Stimulated activated CD4-positive, alpha-beta T cell treated with anti-CD3 and anti-CD28 coated beads, Interleukin-2, amount 100 ng/mL, for 48 hours (primary cell): ENCODE data around the gene GLIS1.

ENCODE experiments used
- DNase-seq, 2 donors: peaks; one replicate each; pipeline ENCODE4 v3.0.0-alpha.2; 2020

GLIS1 gene

GRCh38 chr1:53735261-53735660 lies 3.7 kb downstream of the GLIS1 start:
- no peak for DNase-seq

GRCh38 chr1:53734650-53735211 lies 4.2 kb downstream of the GLIS1 start:
- DNase-seq, result no peak

DNA sequence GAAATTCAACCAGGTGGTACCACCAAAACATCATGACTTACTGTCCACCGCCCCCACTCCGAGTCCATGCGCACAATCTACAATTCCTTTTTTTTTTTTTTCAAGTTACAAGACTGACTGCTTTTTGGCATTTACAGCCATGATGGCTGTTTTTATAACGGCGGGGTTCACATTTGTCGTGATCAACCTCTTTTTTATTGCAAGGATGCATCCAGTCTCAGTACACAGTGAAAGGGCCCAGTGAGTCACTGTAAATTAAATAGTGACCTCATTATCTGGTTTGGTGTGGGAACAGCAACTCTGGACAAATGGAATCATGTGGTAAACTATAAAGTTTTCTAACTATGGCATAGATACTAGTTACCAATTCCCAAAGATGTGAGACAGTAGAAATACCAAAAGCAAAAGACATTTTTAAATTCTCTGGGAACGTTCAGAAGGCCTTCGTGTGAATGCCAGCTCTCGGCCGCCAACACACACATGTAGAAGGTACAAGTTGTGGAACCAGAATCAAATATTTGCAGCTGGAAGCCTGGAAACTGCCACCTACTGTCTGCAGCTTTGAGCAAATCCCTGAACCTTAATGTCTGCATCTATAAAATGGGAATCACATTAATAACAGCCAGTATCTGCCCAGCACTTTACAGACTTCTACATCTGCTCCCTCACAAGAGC lies 4.9 kb downstream of the GLIS1 start:
- DNase-seq, result no peak

- no peak for DNase-seq
Observed at GRCh38 chr1:53733447-53733931, 5.5 kb downstream of the GLIS1 start.

GRCh38 chr1:53732912-53733317 lies 6.0 kb downstream of the GLIS1 start:
- DNase-seq, result no peak

DNA sequence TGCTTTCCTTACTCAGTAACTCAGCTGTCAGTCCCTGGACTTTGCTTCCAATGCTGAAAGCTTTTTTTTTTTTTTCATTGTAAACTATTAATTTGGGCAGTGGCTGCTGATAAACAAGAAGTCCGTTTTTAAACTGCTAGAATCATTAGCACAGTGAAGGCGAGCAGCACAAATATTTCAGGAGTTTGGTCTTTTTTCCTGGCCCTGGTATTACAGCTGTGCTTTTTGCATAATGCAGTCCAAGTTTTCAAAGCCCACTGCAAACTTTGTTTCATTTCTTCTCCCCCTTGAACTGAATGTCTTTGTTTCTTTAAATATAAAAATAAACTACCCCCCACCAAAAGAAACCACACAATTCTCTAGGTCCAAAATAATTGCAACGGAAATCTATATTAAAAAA lies 6.6 kb downstream of the GLIS1 start:
- no peak for DNase-seq

GRCh38 chr1:53731779-53732305 lies 7.1 kb downstream of the GLIS1 start:
- no peak for DNase-seq

- DNase-seq, result no peak
Observed at GRCh38 chr1:53731043-53731600, 7.8 kb downstream of the GLIS1 start.

GRCh38 chr1:53730224-53730865 lies 8.6 kb downstream of the GLIS1 start:
- DNase-seq, result no peak

DNA sequence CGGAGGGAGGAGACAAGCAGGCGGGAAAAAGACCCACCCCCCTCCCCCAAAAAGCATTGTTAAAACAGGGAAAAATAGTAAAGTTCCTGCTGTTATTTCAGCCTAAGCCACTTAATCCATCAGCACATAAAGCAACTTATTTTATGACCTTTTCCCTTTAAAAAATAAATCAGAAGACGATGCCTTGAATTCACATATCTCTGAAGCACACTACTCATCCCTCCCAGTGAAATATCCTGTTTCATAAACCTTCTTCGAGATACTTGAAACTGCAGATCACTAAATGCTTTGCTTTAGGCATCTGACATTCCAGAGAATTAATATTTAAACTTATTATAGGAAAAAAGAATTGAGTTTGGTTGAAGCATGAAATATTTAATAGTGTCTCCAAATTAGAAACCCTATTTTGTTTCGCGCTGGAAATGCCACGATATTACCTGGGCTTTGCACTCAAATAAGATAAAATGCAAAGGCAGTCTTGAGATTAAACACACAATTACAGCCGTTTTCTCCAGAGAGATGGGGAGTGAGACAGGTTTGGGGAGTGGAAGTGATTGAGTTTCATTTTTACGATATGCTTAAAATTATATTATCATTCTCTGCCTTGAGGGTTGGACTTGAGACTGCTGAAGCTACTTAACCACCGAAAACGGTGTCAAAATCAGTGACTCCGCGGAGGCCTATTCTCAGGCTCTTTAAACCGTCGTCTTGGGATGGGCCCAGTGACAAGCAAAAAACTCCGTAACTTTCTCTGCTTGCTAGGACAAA lies 9.3 kb downstream of the GLIS1 start:
- DNase-seq, result no peak

- DNase-seq, result no peak
Observed at GRCh38 chr1:53728702-53729455, 10.1 kb downstream of the GLIS1 start.

DNA sequence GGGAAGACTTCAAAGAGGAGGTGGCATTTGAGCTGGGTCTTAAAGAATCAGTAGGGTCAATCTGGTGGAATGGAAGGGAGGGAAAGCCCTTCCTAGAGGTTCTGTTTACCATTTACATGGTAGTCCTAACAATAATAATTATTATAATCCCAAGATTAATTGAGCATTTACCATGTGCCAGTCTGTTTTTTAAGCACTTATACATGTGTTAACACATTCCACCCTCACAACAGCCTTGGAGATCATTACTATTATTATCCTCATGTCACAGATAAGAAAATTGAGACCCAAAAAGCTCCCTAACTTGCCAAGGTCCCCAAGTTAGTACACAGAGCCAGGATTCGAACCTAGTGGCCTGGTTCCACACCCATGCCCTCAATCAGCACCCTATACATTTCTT lies 10.8 kb downstream of the GLIS1 start:
- no peak for DNase-seq

DNA sequence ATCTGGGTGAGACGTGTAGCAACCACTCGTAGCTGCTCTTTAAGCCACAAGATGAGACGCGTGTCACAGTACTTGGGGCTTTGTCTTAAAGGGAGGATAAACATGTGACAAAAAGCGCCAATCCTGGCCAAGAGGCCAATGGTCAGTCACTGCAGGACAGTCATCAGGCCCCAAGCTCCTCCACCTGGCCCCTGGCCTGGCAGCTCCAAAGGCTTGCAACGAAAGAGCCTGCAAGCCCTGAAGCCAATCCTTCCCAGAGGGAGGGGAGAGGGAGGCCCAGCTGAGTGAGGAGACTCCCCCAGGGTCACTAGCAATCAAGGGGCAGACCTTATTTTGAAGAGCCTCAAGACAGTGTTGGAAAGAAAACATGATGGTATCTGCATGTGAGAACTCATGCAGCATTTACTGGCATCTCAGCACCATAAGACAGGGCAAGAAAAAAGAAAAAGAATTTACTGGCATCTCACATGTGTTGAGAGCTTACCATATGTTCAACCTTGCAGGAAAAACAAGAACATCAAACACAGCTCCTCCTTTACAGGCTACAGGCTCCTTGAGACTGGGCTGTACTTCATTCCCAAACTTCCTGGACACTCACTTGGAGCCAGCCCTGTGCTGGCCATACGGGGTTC lies 11.4 kb downstream of the GLIS1 start:
- no peak for DNase-seq

DNA sequence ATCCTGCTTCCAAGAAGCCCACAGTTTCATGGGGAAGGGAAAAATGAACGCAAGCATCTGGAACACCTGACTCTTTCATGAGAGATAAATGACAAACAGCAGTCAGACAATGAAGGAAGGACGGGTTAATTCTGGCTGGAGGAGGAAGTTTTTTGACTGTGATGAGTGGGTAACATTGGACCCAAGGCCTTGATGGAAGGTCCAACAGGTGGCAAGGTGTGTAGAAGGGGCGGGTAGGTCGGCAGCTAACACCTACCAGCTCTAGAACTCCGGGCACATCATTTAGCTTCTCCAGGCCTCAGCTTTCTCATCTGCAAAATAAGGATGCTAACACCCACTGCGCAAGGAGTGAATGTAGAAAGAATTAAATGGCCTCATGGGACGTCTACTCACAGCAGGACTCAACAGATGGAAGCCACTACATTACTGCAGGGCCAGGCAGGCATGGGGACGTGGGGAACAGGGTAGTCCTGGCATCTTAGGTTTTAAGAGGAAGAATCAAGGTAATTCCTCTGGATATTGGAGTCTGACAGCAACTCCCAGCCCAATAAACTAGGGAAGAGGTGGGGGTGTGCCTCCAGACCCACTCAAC lies 12.9 kb downstream of the GLIS1 start:
- no peak for DNase-seq

DNA sequence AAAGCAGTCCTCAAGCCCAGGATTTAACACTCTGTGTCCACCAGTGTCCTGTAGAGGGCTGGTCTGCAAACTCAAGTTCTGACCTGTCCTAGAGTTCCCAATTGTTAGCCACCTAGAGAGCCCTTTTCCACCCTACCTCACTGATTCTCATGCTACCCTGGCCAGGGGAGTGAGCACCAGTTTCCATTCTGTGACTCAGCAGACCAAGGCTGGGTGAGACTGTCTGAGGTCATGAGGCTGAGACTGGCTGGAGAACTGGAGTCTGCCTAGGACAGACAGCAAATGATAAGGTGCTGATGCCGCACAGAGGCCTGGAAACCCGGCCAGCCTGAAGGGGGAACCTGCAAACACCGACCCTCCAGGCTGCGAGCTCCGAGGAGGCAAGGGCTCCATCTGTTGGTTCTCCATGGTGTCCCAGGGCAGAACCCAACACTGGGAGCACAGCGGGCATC lies 13.7 kb downstream of the GLIS1 start:
- DNase-seq, result no peak

DNA sequence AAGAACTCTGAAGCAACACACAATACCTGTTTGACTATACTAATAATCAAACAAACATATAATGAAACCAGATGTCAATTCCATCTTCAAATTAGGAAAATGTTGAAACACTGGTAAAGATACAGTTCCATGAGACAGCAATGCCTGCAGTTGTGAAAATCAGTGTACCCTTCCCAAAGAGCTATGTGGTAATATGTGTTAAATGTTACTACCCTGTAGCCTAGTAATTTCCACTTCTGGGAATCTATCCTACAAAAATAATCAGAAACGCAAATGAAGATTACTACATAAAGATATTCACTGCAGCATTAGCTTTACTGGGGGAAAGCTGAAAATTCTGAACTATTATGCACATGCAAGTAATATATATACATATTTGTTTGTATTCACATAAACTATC lies 16.9 kb downstream of the GLIS1 start:
- DNase-seq, result no peak

DNA sequence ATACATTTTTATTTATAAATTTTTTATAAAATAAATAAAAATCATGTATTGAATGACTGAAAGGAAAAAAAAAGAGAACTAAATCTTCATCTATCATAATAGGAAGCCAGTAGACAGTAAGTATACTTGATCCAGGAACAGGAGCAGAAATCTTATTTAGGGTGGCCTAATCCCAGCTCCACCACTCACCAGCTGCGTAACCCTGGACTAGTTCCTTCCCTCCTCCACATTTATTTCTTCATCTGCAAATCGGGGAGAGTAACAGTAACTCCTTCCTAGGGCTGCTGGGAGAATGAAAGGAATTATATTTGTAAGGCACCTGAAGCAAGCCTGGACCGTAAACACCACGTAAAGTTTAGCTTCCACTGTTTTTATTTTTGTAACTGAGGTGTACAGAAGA lies 17.9 kb downstream of the GLIS1 start:
- no peak for DNase-seq

DNA sequence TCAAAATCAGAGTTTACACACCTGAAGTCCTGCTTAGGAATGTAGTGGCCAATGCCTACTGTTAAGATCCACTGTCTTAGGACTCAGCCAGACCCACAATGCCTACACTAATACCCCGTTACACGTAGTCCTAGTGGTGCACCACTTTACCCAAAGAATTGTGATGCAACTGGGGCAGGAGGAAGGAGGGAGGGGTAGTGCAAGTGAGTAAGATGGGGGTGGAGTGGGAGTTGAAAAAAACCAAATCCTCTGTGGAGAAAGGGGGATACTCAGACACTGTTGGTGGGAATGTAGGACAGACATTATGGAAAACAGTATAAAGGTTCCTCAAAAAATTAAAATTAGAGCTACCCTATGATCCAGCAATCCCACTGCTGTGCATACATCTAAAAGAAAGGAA lies 19.5 kb downstream of the GLIS1 start:
- no peak for DNase-seq

DNA sequence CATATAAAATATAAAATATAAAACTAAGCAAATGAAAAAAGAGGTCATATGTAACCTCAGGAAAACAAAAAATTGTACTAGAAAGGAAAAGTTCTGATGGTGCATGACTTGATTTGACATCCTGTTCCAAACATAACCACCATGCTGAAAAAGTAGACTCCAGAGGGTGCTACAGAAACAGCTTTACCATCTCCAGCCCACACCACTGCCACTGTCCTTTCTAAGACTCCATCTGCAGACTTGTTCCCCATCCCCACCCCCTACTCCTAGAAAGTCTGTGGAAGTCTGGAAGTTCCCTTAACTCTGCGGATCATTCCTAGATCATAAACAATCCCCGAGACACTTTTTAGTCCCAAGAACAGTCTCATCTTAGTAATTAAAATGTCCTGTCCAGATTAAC lies 20.5 kb downstream of the GLIS1 start:
- DNase-seq, result no peak

- DNase-seq, result no peak
Observed at GRCh38 chr1:53717025-53717804, 21.7 kb downstream of the GLIS1 start.
